Posterior cingulate gyrus (tissue), 11 donors: ENCODE results near the gene C1orf185.

ENCODE experiments used
- DNase-seq, 10 donors: peaks; one replicate each; pipeline versions ENCODE4 v3.0.0 to v3.0.0-alpha.2; 2020 to 2021; ENCODE audit warnings: mixed read lengths in 3 of 10
- intact Hi-C: fragments of 100-400 bp; cut with DNase I; formaldehyde crosslinking; loops from one replicate; pipeline ENCODE4 v1.15.1; 2023

Gene C1orf185

DNA sequence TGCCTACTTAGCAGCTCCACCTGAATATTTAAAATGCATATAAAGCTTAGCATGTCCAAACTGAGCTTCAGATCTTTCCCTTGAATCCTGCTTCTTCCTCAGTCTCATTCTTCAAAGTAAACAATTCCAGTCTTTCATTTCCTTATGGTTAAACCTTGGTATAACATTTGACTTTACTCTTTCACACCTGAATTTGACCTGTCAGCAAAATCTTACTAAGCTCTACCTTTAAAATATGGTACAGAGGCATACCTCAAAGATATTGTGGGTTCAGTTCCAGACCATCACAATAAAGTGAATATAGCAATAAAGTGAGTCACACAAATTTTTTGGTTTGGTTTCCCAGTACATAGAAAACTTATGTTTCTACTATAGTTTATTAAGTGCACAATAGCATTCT lies 91.5 kb downstream of the C1orf185 start:
- intact Hi-C loops, result loop anchor here (2.0 to 5.0 kb wide), 3 partner anchors 43 to 826 kb away; partner anchors contain the start of gene RNF11
- DNase-seq, result no peak
